DMS79 (cell line): ENCODE measurements around the gene TCP11X1.
"Not testable (repeated sequence)": the region's sequence is repeated elsewhere in the genome, so short reads cannot be mapped to it uniquely, and the experiment has no call there.

Source experiments
- DNase-seq: peaks from one replicate; lab custom pipeline; 2025; lab: John Stamatoyannopoulos, UW

The TCP11X1 gene

DNA sequence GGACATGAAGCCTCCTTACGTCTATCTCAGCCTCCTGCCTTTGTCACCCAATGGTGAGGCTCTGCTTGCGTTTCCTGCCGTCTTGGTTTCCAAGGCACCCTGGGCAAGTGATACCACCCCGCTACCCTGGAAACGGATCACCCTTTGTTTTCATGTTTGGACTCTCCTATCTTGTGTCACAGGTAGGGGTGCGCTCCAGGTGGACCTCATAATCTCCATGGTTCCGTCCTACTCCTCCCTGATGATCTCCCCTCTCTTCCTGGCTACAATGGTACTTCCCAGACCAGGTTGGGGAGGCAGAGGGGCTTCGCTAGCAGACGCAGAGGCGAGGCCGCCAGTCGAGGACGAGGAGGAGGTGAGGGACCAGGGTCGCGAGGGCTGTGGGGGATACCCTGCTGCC is at the start of gene TCP11X1:
TSS of gene TCP11X1 (plus strand) at position 316 of the 400 bp plus-strand sequence.
- not testable (repeated sequence) for DNase-seq

DNA sequence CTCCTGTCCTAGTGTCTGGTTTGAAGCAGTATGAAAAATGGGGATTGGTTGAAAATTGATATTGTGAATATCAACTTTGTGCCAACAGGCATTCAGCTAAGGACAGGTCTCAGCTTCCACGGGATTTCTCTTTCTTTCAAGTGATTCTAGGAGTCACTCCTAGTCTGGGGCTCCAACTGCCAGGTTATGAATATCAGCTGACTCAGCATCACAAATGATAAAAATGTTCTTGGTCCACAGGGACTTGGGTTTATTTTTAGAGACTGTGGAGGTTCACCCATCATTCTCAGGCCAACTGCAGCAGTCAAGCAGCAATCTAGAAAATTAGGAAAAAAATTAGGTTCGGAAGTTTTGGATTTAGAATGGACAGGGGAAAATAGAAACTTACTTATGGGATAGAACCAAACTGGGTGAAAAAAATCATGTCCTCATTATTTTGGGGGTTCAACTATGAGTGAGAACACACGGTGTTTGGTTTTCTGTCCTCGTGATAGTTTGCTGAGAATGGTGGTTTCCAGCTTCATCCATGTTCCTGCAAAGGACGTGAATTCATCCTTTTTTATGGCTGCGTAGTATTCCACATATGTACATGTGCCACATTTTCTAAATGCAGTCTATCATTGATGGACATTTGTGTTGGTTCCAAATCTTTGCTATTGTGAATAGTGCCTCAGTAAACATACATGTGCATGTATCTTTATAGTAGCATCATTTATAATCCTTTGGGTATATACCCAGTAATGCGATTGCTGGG is 29.0 kb upstream of the TCP11X1 start:
- DNase-seq = no peak

DNA sequence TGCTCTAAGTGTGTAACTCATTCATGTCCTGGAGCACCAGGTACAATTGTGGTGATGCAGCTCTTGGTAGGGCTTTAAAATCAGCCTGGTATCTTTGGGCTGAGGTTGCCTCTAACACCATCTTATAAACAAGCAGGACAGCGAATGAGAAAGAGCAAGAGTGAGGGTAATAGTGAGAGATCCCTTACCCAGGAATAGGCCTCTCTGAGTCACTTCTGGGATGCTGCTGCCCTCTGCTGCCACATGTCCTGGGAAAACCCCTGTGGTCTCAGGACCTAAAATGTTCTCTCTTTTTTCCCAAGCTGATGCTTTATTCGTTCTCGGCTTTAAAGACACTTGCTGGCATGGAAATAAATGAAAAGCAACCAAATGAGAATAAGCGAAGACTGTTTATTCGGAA is 7.2 kb upstream of the TCP11X1 start:
- not testable (repeated sequence) for DNase-seq

DNA sequence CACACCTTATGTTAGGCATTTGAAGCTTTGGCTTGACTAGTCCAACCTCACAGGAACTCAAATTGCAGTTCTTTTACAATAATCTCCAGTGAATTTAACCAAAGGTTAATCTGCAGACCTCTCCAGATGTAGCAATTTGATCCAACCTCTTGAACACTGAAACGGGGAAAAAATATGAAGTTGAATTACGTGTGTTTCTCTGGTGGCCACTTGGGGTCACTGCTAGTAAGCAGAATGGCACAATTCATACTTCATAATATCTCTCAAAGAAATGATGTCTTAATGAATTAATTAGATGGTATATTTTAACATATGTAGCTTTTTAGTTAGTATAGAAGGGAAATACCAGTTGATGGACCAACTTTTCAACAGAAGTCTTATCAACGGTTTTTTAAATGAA is 1.4 kb downstream of the TCP11X1 start:
- not testable (repeated sequence) for DNase-seq

DNA sequence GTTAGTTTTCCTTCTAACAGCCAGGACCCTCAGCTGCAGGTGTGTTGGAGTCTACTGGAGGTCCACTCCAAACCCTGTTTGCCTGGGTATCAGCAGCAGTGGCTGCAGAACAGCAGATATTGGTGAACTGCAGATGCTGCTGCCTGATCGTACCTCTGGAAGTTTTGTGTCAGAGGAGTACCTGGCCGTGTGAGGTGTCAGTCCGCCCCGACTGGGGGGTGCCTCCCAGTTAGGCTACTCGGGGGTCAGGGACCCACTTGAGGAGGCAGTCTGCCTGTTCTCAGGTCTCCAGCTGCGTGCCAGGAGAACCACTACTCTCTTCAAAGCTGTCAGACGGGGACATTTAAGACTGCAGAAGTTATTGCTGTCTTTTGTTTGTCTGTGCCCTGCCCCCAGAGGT is 20.6 kb downstream of the TCP11X1 start:
- not testable (repeated sequence) for DNase-seq

DNA sequence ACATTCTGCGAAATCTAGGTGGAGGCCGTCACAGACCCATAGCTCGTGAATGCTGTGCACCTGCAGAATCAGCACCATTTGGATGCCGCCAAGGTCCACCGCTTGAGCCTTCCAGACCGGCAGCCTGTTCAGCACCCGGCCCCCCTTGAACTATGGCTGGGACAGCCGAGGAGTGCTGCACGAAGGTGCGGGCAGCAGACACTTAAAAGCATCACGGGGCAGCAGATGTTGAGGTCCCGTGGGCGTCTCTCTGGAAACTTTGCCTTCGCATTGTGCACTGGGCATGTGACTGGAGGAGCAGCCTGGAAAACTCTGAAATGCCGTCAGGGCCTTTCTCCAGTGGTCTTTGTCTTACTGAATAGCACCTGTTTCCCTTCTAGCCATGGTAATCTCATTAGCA is 25.2 kb downstream of the TCP11X1 start:
- not testable (repeated sequence) for DNase-seq

DNA sequence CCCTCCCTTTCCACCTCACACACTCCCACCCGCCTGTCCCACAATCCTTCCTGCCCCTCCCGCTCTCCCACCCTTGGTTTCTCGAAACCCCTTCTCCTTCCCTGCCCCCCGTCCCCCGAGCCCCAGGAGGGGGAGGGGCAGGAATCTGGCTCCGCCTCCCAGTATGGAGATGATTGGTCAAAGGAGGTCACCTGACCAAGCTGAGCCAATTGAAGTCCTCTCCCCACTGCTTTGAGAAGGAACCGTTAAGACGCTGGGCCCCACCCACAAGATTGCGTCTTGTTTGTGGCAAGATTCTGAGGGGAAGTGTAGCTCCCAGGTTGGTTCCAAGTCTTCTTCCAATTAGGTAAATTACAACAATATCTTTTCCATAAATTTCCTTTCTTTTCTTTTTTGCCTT is 31.8 kb downstream of the TCP11X1 start, which contains the start of gene NXF2:
TSS of gene NXF2 (plus strand) at position 275 of the 400 bp plus-strand sequence. CDS start 59,912 bp downstream, outside the sequence.
- DNase-seq = not testable (repeated sequence)

DNA sequence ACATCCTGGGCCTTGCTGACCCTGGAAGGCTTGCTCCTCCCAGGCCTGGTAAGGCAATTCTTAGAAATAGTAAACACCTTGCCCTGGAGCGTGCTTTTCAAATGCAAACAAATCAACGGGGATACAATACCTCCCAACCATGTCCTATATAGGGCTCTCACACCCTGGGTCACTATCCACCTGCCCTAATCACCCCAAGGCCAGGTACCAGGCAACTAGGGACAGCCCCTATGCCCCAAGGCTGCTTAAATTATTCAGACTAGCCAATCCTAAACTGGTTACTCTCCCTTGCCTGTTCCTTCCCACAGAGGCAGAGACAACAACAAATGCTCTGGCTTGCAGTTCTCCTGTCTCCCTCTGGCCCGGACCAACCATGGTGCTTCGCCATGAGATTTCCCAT is 57.1 kb downstream of the TCP11X1 start:
- not testable (repeated sequence) for DNase-seq
